SK-N-SH (cell line): ENCODE results near the gene DLX5. TPM values are rescaled to one million over a fixed set of nuclear protein-coding genes. Genes with fewer than 3 reads are reported as not detected.

Source experiments
- CTCF ChIA-PET: fragments of 300-600, 350-600 bp; formaldehyde crosslinking; extraction: SDS; loops from one replicate; lab custom pipeline; 2021; lab: Yijun Ruan, JAX
- POLR2A ChIA-PET: fragments of 350-600 bp; sonication (Branson Sonifier 250); formaldehyde crosslinking; extraction: SDS; loops from one replicate; lab custom pipeline; 2020; ENCODE audit warnings: antibody characterized with exemption, inconsistent platforms; lab: Yijun Ruan, JAX
- DNase-seq: peaks from one replicate; pipeline ENCODE4 v3.0.0; 2012
- H2AFZ ChIP-seq: fragments of 200-600 bp; sonication (generic); 2 replicates; pipeline ENCODE4 v1.8.1; 2016; ENCODE audit warnings: antibody characterized with exemption, mild to moderate bottlenecking, low read depth
- H3F3A ChIP-seq: fragments of 200-600 bp; sonication (generic); replicated peaks from 2 replicates; pipeline ENCODE3; 2016; ENCODE audit warnings: antibody characterized with exemption, mild to moderate bottlenecking; ENCODE audit not compliant: insufficient read depth
- H3K27ac ChIP-seq, 2 experiments: fragments of 200-500 bp in 1 of 2; fragments of 200-600 bp in 1 of 2; sonication (Bioruptor generic) in 1 of 2; sonication (generic), shearing (Covaris generic) in 1 of 2; 2 replicates each; pipeline versions ENCODE4 v1.5.1 to v1.6.1; 2014 to 2016; ENCODE audit warnings: low read depth in 2 of 2, inconsistent platforms in 1 of 2, low read length in 1 of 2, mild to moderate bottlenecking in 1 of 2, mixed read lengths in 1 of 2
- H3K27me3 ChIP-seq: fragments of 200-600 bp; sonication (generic), shearing (Covaris generic); 2 replicates; pipeline ENCODE4 v1.6.1; 2016; ENCODE audit warnings: mixed run types; ENCODE audit not compliant: insufficient read depth
- H3K36me3 ChIP-seq, 2 experiments: fragments of 200-500 bp in 1 of 2; fragments of 200-600 bp in 1 of 2; sonication (Bioruptor generic) in 1 of 2; sonication (generic) in 1 of 2; replicated peaks in 1 of 2; 2 replicates each; pipeline versions ENCODE3 to v1.5.1; 2014 to 2016; ENCODE audit warnings: low read length in 1 of 2, mild to moderate bottlenecking in 1 of 2; ENCODE audit not compliant: insufficient read depth in 2 of 2, control insufficient read depth in 1 of 2
- H3K4me1 ChIP-seq, 2 experiments: fragments of 200-500 bp in 1 of 2; fragments of 200-600 bp in 1 of 2; sonication (Bioruptor generic) in 1 of 2; sonication (generic), shearing (Covaris generic) in 1 of 2; 2 replicates each; pipeline versions ENCODE4 v1.5.1 to v1.6.1; 2014 to 2016; ENCODE audit warnings: low read depth in 1 of 2, low read length in 1 of 2, mixed run types in 1 of 2; ENCODE audit not compliant: insufficient read depth in 2 of 2, control insufficient read depth in 1 of 2
- H3K4me2 ChIP-seq: fragments of 200-600 bp; sonication (generic), shearing (Covaris generic); 2 replicates; pipeline ENCODE4 v1.6.1; 2017; ENCODE audit warnings: mixed run types
- H3K4me3 ChIP-seq, 2 experiments: fragments of 200-500 bp in 1 of 2; fragments of 200-600 bp in 1 of 2; sonication (Bioruptor generic) in 1 of 2; sonication (generic), shearing (Covaris generic) in 1 of 2; 2 replicates each; pipeline versions ENCODE4 v1.5.1 to v1.8.1; 2014 to 2016; ENCODE audit warnings: low read depth in 2 of 2, inconsistent platforms in 1 of 2, low read length in 1 of 2, mild to moderate bottlenecking in 1 of 2, mixed read lengths in 1 of 2, moderate library complexity in 1 of 2
- H3K79me2 ChIP-seq: fragments of 200-600 bp; sonication (generic); 2 replicates; pipeline ENCODE4 v1.8.1; 2017; ENCODE audit warnings: mild to moderate bottlenecking; ENCODE audit not compliant: insufficient read depth
- H3K9ac ChIP-seq: fragments of 200-600 bp; sonication (generic); 2 replicates; pipeline ENCODE4 v1.6.1; 2017; ENCODE audit warnings: mixed run types
- H3K9me2 ChIP-seq: fragments of 200-600 bp; sonication (generic); 2 replicates; pipeline ENCODE4 v1.6.1; 2017; ENCODE audit warnings: mixed run types
- H3K9me3 ChIP-seq: fragments of 200-600 bp; sonication (generic); 2 replicates; pipeline ENCODE4 v1.6.1; 2017; ENCODE audit warnings: mixed run types, mild to moderate bottlenecking, moderate library complexity
- H4K20me1 ChIP-seq: fragments of 200-600 bp; sonication (generic); 2 replicates; pipeline ENCODE4 v1.6.1; 2017; ENCODE audit warnings: mild to moderate bottlenecking, mixed run types; ENCODE audit not compliant: insufficient read depth
- CHD2 ChIP-seq: fragments of 150-350 bp; IDR thresholded peaks from 2 replicates; pipeline ENCODE4 v1.6.1; 2018; ENCODE audit warnings: low read length; ENCODE audit not compliant: partially characterized antibody
- ELF1 ChIP-seq: IDR thresholded peaks from 2 replicates; pipeline ENCODE4 v1.4.0; 2012
- EP300 ChIP-seq, 2 experiments: IDR thresholded peaks; 2 replicates each; pipeline versions ENCODE4 v1.4.0 to v1.6.1; 2012; ENCODE audit warnings: borderline replicate concordance in 1 of 2, low read depth in 1 of 2, low read length in 1 of 2
- FOSL2 ChIP-seq: IDR thresholded peaks from 2 replicates; pipeline ENCODE4 v1.4.0; 2012; ENCODE audit warnings: low read depth, mild to moderate bottlenecking, moderate library complexity, borderline replicate concordance
- FOXJ3 ChIP-seq: sonication (generic); formaldehyde crosslinking; IDR thresholded peaks from 2 replicates; pipeline ENCODE4 v1.5.1; 2020; ENCODE audit warnings: mild to moderate bottlenecking, missing genetic modification reagents
- FOXM1 ChIP-seq: IDR thresholded peaks from 2 replicates; pipeline ENCODE4 v1.4.0; 2012; ENCODE audit warnings: low read depth, mild to moderate bottlenecking
- GATA2 ChIP-seq: sonication (generic); formaldehyde crosslinking; IDR thresholded peaks from 2 replicates; pipeline ENCODE4 v1.5.0; 2020; ENCODE audit warnings: mild to moderate bottlenecking, missing genetic modification reagents
- JUND ChIP-seq: IDR thresholded peaks from 2 replicates; pipeline ENCODE4 v1.4.0; 2012
- MEF2A ChIP-seq: IDR thresholded peaks from 2 replicates; pipeline ENCODE4 v1.4.0; 2012; ENCODE audit warnings: low read depth, borderline replicate concordance
- MXI1 ChIP-seq: IDR thresholded peaks from 2 replicates; pipeline ENCODE4 v1.6.1; 2012; ENCODE audit warnings: mild to moderate bottlenecking, low read depth, low read length, improper control_type of control experiment
- RAD21 ChIP-seq: IDR thresholded peaks from 2 replicates; pipeline ENCODE4 v1.6.1; 2012; ENCODE audit warnings: mild to moderate bottlenecking, low read length
- RCOR1 ChIP-seq: fragments of 150-350 bp; IDR thresholded peaks from 2 replicates; pipeline ENCODE4 v1.6.1; 2017; ENCODE audit warnings: antibody characterized with exemption, low read length
- RXRA ChIP-seq: IDR thresholded peaks from 2 replicates; pipeline ENCODE4 v1.4.0; 2012; ENCODE audit warnings: low read depth, mild to moderate bottlenecking, borderline replicate concordance
- SIN3A ChIP-seq: IDR thresholded peaks from 2 replicates; pipeline ENCODE4 v1.6.1; 2012; ENCODE audit warnings: low read depth, mild to moderate bottlenecking, low read length, moderate library complexity, borderline replicate concordance
- SMC3 ChIP-seq: IDR thresholded peaks from 2 replicates; pipeline ENCODE4 v1.6.1; 2012; ENCODE audit warnings: low read depth, low read length, improper control_type of control experiment
- TAF1 ChIP-seq: IDR thresholded peaks from 2 replicates; pipeline ENCODE4 v1.6.1; 2012; ENCODE audit warnings: low read depth, mild to moderate bottlenecking, low read length, moderate library complexity, borderline replicate concordance
- TCF12 ChIP-seq: IDR thresholded peaks from 2 replicates; pipeline ENCODE4 v1.4.0; 2012
- WGBS: methylation state at CpG from one replicate; pipeline ENCODE4 v1.1.6; 2017; ENCODE audit warnings: low lambda C conversion rate; 5-methylcytosine and 5-hydroxymethylcytosine counted together
- polyA plus RNA-seq, 3 experiments: library from polyadenylated mRNA; depleted of rRNA; stranded (reverse); fragments of >200 nt; gene quantifications; 2 replicates each; pipeline ENCODE4 v1.2.3, GENCODE V29; 2012
- TF ChIP-seq, protein P1 (sequence below): IDR thresholded peaks from 2 replicates; pipeline ENCODE4 v1.6.1; 2012; ENCODE audit warnings: mild to moderate bottlenecking, low read depth, low read length, moderate library complexity

Gene DLX5
- polyA plus RNA-seq, 1 of the 3 experiments (the other 2 are of a cell fraction), result not detected

DNA sequence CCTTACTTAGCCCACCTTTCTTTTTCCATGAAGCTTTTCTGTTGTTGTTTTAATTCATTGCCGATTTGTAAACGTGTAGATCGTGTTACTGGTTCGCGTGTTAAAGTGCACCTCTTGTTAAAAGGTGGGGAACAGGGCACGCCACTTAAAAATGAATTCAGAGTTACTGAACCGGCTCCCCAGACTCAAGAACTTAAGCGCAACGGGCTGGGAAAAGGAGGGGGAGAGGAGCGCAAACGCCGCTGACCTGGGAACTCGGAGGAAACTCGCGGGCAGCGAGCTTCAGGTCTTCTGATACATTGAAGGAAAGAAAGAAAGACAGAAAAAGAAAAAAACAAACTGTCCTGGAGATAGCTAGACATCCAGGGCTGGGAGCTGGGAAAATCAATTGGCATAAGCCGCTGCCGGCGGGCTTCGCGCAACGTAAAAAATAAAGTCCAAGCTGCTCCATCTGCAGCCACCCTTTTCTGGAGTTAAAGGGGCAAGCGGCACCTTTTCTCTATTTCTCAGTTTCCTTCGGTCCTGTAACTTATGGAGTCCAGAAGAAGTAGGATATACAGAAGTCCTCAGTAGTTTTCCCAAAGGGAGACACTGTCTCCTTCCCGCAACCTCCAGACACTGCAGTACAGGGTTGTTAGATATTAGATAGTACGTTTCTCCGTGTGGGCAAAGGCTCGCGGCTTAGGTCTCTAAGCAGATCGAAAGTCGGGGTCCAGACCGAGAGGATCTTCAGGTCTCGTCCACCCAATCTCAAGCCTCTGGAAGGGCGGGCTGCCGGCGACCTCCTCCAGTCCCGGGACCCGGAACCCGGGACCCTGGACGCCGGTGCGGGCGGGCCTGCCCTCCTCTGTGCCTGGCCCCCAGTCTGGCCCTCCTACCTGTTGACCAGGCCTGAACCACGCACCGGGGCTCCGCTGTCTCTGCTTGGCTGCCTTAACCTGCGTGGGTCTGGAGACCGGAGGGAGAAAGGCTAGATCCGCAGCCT lies 21.1 kb downstream of the DLX5 start:
- no peaks in the 10 kb centered on the region for H3K9me3 ChIP-seq
- no peak overlapping the region for H3K9ac ChIP-seq
- no peaks in the 10 kb centered on the region for H4K20me1 ChIP-seq
- ChIA-PET POLR2A (no interaction called here), CTCF (interaction anchor here (1.6 kb wide), 1 partner anchor 23 kb away, joined by 5 read pairs; no protein-coding TSS in a partner anchor)
- H3K9me2 ChIP-seq, result no peaks in the 10 kb centered on the region
- no peak overlapping the region for H2AFZ ChIP-seq
- no peak for TF ChIP-seq RCOR1
- no peak for TF ChIP-seq RAD21
- no peak for TF ChIP-seq TAF1
- TF ChIP-seq EP300 (IDR thresholded peaks at IDR 0.05; ENCODE audit: borderline replicate concordance in 1 of 2, low read depth in 1 of 2, low read length in 1 of 2), result no peak
- TF ChIP-seq GATA2 (CRISPR knock-in tag), result no peak
- TF ChIP-seq ELF1, result no peak
- no peak for TF ChIP-seq MXI1
- TF ChIP-seq FOXM1, result no peak
- TF ChIP-seq TCF12, result no peak
- no peak for TF ChIP-seq JUND
- TF ChIP-seq FOSL2, result no peak
- no peak for TF ChIP-seq CHD2
- TF ChIP-seq FOXJ3 (CRISPR knock-in tag), result no peak
- no peak for TF ChIP-seq SIN3A
- no peak for TF ChIP-seq RXRA
- TF ChIP-seq MEF2A, result no peak
- no peak for TF ChIP-seq SMC3
- TF ChIP-seq, protein P1, sequence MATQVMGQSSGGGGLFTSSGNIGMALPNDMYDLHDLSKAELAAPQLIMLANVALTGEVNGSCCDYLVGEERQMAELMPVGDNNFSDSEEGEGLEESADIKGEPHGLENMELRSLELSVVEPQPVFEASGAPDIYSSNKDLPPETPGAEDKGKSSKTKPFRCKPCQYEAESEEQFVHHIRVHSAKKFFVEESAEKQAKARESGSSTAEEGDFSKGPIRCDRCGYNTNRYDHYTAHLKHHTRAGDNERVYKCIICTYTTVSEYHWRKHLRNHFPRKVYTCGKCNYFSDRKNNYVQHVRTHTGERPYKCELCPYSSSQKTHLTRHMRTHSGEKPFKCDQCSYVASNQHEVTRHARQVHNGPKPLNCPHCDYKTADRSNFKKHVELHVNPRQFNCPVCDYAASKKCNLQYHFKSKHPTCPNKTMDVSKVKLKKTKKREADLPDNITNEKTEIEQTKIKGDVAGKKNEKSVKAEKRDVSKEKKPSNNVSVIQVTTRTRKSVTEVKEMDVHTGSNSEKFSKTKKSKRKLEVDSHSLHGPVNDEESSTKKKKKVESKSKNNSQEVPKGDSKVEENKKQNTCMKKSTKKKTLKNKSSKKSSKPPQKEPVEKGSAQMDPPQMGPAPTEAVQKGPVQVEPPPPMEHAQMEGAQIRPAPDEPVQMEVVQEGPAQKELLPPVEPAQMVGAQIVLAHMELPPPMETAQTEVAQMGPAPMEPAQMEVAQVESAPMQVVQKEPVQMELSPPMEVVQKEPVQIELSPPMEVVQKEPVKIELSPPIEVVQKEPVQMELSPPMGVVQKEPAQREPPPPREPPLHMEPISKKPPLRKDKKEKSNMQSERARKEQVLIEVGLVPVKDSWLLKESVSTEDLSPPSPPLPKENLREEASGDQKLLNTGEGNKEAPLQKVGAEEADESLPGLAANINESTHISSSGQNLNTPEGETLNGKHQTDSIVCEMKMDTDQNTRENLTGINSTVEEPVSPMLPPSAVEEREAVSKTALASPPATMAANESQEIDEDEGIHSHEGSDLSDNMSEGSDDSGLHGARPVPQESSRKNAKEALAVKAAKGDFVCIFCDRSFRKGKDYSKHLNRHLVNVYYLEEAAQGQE, result no peak
- no peaks in the 10 kb centered on the region for H3F3A ChIP-seq
- DNase-seq, result peak; percentile 34
- no peaks in the 10 kb centered on the region for H3K27me3 ChIP-seq
- no peaks in the 10 kb centered on the region for H3K36me3 ChIP-seq
- no peak overlapping the region for H3K4me2 ChIP-seq
- WGBS, result 86% methylated on average over 49 of the region's 49 CpGs
- no peaks in the 10 kb centered on the region for H3K79me2 ChIP-seq
- no peak overlapping the region for H3K4me3 ChIP-seq
- peaks cover 0 to 12% of the 10 kb centered on the region in 2 experiments; a peak in 1 of 4 replicates for H3K4me1 ChIP-seq
- no peak overlapping the region for H3K27ac ChIP-seq
